A549 (cell line): ENCODE measurements around the gene CERS2. TPM values are rescaled to one million over a fixed set of nuclear protein-coding genes. Genes with fewer than 3 reads are reported as not detected.

Experiments used
- ATAC-seq, 2 experiments: fragments of 200-7000 bp in 1 of 2; fragments of >200 bp in 1 of 2; cut with Nextera tagmentation in 1 of 2; cut with Tn5 transposase in 1 of 2; 3 replicates each; pipeline versions ENCODE4 v1.8.0 to v1.9.1; 2018 to 2020; ENCODE audit warnings: mild to moderate bottlenecking in 1 of 2, moderate library complexity in 1 of 2
- CTCF ChIA-PET: fragments of 300-600 bp; sonication (Branson Sonifier 250); formaldehyde crosslinking; extraction: SDS; loops from one replicate; lab custom pipeline; 2021; ENCODE audit warnings: antibody characterized with exemption, inconsistent platforms; lab: Yijun Ruan, JAX
- POLR2A ChIA-PET: fragments of 350-600 bp; formaldehyde crosslinking; extraction: SDS; loops from one replicate; lab custom pipeline; 2021; ENCODE audit warnings: antibody characterized with exemption, inconsistent platforms; lab: Yijun Ruan, JAX
- DNase-seq, 2 experiments: peaks; one replicate each; pipeline versions ENCODE4 v3.0.0 to v3.0.0-alpha.2; 2011 to 2016; ENCODE audit warnings: low read depth in 1 of 2, low spot score in 1 of 2
- FAIRE-seq: peaks from 2 replicates; lab custom pipeline; 2011; peaks lifted over from hg19 to GRCh38; lab: Jason Lieb, UNC
- H3K27ac ChIP-seq, 2 experiments: fragments of >200 bp; sonication (Bioruptor Twin); formaldehyde crosslinking; 3 replicates each; pipeline ENCODE4 v1.5.1; 2016 to 2017
- H3K4me1 ChIP-seq: fragments of >200 bp; sonication (Bioruptor Twin); formaldehyde crosslinking; 3 replicates; pipeline ENCODE4 v1.6.1; 2016
- H3K4me2 ChIP-seq: fragments of >200 bp; sonication (Bioruptor Twin); formaldehyde crosslinking; 3 replicates; pipeline ENCODE4 v1.6.1; 2016
- H3K4me3 ChIP-seq: fragments of >200 bp; sonication (Bioruptor Twin); formaldehyde crosslinking; 3 replicates; pipeline ENCODE4 v1.5.1; 2016
- H3K9me3 ChIP-seq: fragments of >200 bp; sonication (Bioruptor Twin); formaldehyde crosslinking; 3 replicates; pipeline ENCODE4 v1.6.1; 2016
- CEBPB ChIP-seq, 2 experiments: fragments of >200 bp in 1 of 2; sonication (Bioruptor Twin) in 1 of 2; formaldehyde crosslinking in 1 of 2; IDR thresholded peaks; 2 replicates each; pipeline ENCODE4 v1.6.1; 2012 to 2016
- ESRRA ChIP-seq: fragments of 150-350 bp; IDR thresholded peaks from 2 replicates; pipeline ENCODE4 v1.6.1; 2014; ENCODE audit warnings: mild to moderate bottlenecking, low read length, borderline replicate concordance
- FOSL2 ChIP-seq, 2 experiments: fragments of 450-650 bp in 1 of 2; fragments of >200 bp in 1 of 2; sonication (Bioruptor Twin) in 1 of 2; formaldehyde crosslinking; IDR thresholded peaks; 2 replicates each; pipeline versions ENCODE4 v1.5.0 to v1.6.1; 2016 to 2020; ENCODE audit warnings: mild to moderate bottlenecking in 1 of 2, moderate library complexity in 1 of 2
- FOXS1 ChIP-seq: fragments of 250-450 bp; sonication (Bioruptor Pico); IDR thresholded peaks from 2 replicates; pipeline ENCODE4 v1.5.0; 2020; ENCODE audit warnings: mild to moderate bottlenecking, moderate library complexity
- HOXB13 ChIP-seq: fragments of 250-450 bp; sonication (Bioruptor Pico); IDR thresholded peaks from 2 replicates; pipeline ENCODE4 v1.5.0; 2020; ENCODE audit warnings: low read depth, mild to moderate bottlenecking, moderate library complexity
- KDM5A ChIP-seq: fragments of 200-600 bp; sonication (generic); IDR thresholded peaks from 2 replicates; pipeline ENCODE4 v1.6.1; 2016; ENCODE audit warnings: antibody characterized with exemption, mild to moderate bottlenecking
- MAFK ChIP-seq: fragments of 450-650 bp; IDR thresholded peaks from 2 replicates; pipeline ENCODE4 v1.6.1; 2014; ENCODE audit not compliant: partially characterized antibody
- MYC ChIP-seq: IDR thresholded peaks from 2 replicates; pipeline ENCODE4 v1.6.1; 2012; ENCODE audit warnings: mild to moderate bottlenecking, inconsistent platforms, low read length, improper control_type of control experiment, borderline replicate concordance
- NFE2L2 ChIP-seq: fragments of 150-350 bp; conservative IDR thresholded peaks from 2 replicates; pipeline ENCODE4 v1.6.1; 2014; ENCODE audit warnings: low read length
- NR3C1 ChIP-seq: fragments of >200 bp; sonication (Bioruptor Twin); formaldehyde crosslinking; IDR thresholded peaks from 3 replicates; pipeline ENCODE4 v1.6.1; 2017
- PHF8 ChIP-seq: fragments of 200-600 bp; sonication (generic); IDR thresholded peaks from 2 replicates; pipeline ENCODE4 v1.6.1; 2016; ENCODE audit warnings: low read depth, mild to moderate bottlenecking, antibody characterized with exemption, moderate library complexity, borderline replicate concordance
- POLR2A ChIP-seq: IDR thresholded peaks from 2 replicates; pipeline ENCODE4 v1.6.1; 2012; ENCODE audit warnings: mild to moderate bottlenecking, low read length
- POLR2AphosphoS2 ChIP-seq: conservative IDR thresholded peaks from 2 replicates; pipeline ENCODE4 v1.6.1; 2012; ENCODE audit warnings: low read length, improper control_type of control experiment, inconsistent platforms
- RARB ChIP-seq: fragments of 250-450 bp; sonication (Bioruptor Pico); IDR thresholded peaks from 2 replicates; pipeline ENCODE4 v1.8.0; 2021; ENCODE audit warnings: mild to moderate bottlenecking, moderate library complexity
- TFCP2L1 ChIP-seq: fragments of 250-450 bp; sonication (Bioruptor Pico); IDR thresholded peaks from 2 replicates; pipeline ENCODE4 v1.5.0; 2021; ENCODE audit warnings: mild to moderate bottlenecking
- TP53 ChIP-seq: fragments of 250-450 bp; sonication (Bioruptor Pico); IDR thresholded peaks from 2 replicates; pipeline ENCODE4 v1.5.0; 2021; ENCODE audit warnings: mild to moderate bottlenecking, moderate library complexity
- ZFP36 ChIP-seq: fragments of 450-650 bp; IDR thresholded peaks from 2 replicates; pipeline ENCODE4 v1.6.1; 2014; ENCODE audit warnings: borderline replicate concordance; ENCODE audit not compliant: partially characterized antibody
- ZNF302 ChIP-seq: fragments of 250-450 bp; sonication (Bioruptor Pico); IDR thresholded peaks from 2 replicates; pipeline ENCODE4 v1.9.0; 2021; ENCODE audit warnings: inconsistent platforms, mild to moderate bottlenecking, moderate library complexity
- WGBS: methylation state at CpG from one replicate; pipeline ENCODE4 v1.1.6; 2017; ENCODE audit errors: missing lambda C conversion rate; 5-methylcytosine and 5-hydroxymethylcytosine counted together
- polyA plus RNA-seq, 4 experiments: library from polyadenylated mRNA; depleted of rRNA in 3 of 4; stranded (reverse); fragments of >200 nt; fragmentation: RNase III in 1 of 4; extraction: RNeasy Plus Mini Kit Qiagen cat#74134 plus additional on column Dnase treatment in 1 of 4; gene quantifications; 2 replicates in 3 of 4; 3 replicates in 1 of 4; pipeline ENCODE4 v1.2.3, GENCODE V29; 2011 to 2017
- TF ChIP-seq, protein P1 (sequence below): fragments of >200 bp; sonication (Bioruptor Twin); formaldehyde crosslinking; IDR thresholded peaks from 3 replicates; pipeline ENCODE4 v1.5.1; 2016
- TF ChIP-seq, protein P2 (sequence below): IDR thresholded peaks from 2 replicates; pipeline ENCODE4 v1.6.1; 2012
- TF ChIP-seq, protein P3 (sequence below): IDR thresholded peaks from 2 replicates; pipeline ENCODE4 v1.6.1; 2012
- TF ChIP-seq, protein P4 (sequence below): fragments of 250-450 bp; sonication (Bioruptor Pico); IDR thresholded peaks from 2 replicates; pipeline ENCODE4 v1.5.0; 2021; ENCODE audit warnings: mild to moderate bottlenecking, moderate library complexity, borderline replicate concordance

The CERS2 gene
- polyA plus RNA-seq, 2 of the 4 experiments (the other 2 are of a cell fraction), result 196 to 356 TPM

DNA sequence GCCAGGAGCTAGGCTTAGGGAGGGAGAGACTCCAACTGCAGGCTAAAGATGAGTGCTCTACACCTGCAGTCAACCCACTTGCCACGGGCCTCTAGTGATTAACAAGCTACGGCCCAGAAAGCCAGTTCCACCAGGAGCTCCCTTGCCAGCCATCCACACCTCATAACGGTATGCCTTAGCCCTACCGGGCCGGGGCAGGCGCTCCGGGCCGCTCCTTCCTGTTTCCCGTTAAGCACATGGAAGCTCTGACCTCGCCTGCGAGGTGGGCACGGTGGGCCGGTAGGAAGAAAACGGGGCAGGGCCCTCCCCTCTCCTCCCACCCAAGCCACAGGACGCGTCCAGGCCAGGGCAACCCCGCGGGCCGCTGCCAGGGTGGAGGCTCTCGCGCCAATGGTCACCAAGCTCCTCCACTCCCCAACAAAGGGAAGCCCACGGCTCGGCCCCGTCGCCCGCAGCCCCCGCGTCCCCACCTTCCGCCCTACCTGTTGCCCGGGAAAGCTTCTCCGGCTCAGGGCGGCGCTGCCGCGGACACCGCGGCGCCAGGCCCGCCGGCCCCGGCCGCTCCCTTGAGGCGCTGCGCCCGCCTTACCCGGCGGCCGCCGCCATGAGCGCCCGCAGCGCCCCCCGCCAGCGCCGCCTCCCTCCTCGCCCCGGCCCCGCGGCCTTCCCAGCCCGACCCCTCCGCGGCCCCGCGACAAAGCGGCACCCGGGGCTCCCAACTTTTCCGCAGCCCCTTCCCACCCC lies 627 bp downstream of the CERS2 start:
- DNase-seq (no peak), FAIRE-seq (no peak), ATAC-seq (peak; percentile 5 to 32)
- TF ChIP-seq, protein P1, sequence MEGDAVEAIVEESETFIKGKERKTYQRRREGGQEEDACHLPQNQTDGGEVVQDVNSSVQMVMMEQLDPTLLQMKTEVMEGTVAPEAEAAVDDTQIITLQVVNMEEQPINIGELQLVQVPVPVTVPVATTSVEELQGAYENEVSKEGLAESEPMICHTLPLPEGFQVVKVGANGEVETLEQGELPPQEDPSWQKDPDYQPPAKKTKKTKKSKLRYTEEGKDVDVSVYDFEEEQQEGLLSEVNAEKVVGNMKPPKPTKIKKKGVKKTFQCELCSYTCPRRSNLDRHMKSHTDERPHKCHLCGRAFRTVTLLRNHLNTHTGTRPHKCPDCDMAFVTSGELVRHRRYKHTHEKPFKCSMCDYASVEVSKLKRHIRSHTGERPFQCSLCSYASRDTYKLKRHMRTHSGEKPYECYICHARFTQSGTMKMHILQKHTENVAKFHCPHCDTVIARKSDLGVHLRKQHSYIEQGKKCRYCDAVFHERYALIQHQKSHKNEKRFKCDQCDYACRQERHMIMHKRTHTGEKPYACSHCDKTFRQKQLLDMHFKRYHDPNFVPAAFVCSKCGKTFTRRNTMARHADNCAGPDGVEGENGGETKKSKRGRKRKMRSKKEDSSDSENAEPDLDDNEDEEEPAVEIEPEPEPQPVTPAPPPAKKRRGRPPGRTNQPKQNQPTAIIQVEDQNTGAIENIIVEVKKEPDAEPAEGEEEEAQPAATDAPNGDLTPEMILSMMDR, result peak; percentile 22; the same call in 2 of the 3 replicates
- 0 out of 2 replicates have a peak, but pooled peaks have one; percentile 21 for TF ChIP-seq MYC
- TF ChIP-seq NR3C1, result no peak
- TF ChIP-seq PHF8, result 0 out of 2 replicates have a peak, but pooled peaks have one; percentile 35
- TF ChIP-seq POLR2AphosphoS2, result no peak
- WGBS, result 3% methylated on average over 20 of the region's 67 CpGs
- H3K4me3 ChIP-seq, result peak overlapping the region; percentile 90
- ChIA-PET CTCF (interaction anchor here (1.0 to 26.8 kb wide), 5 partner anchors 9 to 161 kb away, joined by 3 to 586 read pairs (median 8); partner anchors contain the start of genes ANXA9 and MINDY1), POLR2A (interaction anchor here (0.9 kb wide), 1 partner anchor 8 kb away, joined by 3 read pairs; no protein-coding TSS in a partner anchor)
- H3K4me2 ChIP-seq, result peak overlapping the region; percentile 95
- peaks cover 75% of the 10 kb centered on the region for H3K4me1 ChIP-seq
- no peaks in the 10 kb centered on the region for H3K9me3 ChIP-seq
- H3K27ac ChIP-seq, result peak overlapping the region; percentile 98 to 100

DNA sequence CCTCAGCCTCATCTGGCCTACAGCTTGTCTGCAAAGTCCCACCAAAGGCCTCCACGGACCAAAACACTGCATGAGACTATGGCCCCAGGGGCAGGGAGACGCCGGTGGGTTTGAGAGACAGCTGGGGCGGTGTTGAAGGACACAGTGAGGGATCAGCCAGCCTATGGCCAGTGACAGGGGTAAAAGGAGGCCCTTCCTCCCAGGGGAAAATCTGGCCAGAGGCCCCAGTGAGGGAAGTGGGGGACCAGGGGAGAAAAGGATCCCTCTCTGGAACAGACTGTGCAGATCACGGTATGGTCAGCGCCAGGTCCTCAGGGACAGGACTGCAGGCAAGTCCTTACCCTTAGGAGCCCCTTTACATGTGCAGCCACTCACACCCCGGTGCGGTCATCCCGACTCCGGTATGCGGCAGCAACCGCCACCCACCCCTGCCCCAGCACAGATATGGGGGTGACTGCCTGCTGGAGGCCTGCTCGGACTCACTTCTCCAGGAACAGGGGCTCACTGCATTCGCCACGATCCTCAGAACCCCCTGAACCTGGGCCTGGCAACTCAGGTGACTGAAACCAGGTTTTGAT lies 1.3 kb downstream of the CERS2 start:
- POLR2A ChIA-PET, result no interaction called here
- TF ChIP-seq, protein P2, sequence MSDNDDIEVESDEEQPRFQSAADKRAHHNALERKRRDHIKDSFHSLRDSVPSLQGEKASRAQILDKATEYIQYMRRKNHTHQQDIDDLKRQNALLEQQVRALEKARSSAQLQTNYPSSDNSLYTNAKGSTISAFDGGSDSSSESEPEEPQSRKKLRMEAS, result no peak; the same call in 1 of the 2 replicates
- TF ChIP-seq KDM5A, result no peak
- no peak for TF ChIP-seq HOXB13 (CRISPR knock-in tag)
- TF ChIP-seq POLR2A, result no peak
- H3K4me2 ChIP-seq, result peak overlapping the region; percentile 95
- CTCF ChIA-PET, result interaction anchor here (1.0 to 26.8 kb wide), 5 partner anchors 8 to 160 kb away, joined by 3 to 586 read pairs (median 8); partner anchors contain the start of genes ANXA9 and MINDY1
- peak overlapping the region; percentile 98 to 100 for H3K27ac ChIP-seq
- ATAC-seq (peak in 1 of 2 experiments; percentile 3; a peak in 3 of 6 replicates), DNase-seq (no peak), FAIRE-seq (no peak)
- H3K4me1 ChIP-seq, result peaks cover 71% of the 10 kb centered on the region
- WGBS, result 19% methylated on average over 13 of the region's 15 CpGs
- H3K4me3 ChIP-seq, result peak overlapping the region; percentile 90
- no peaks in the 10 kb centered on the region for H3K9me3 ChIP-seq

DNA sequence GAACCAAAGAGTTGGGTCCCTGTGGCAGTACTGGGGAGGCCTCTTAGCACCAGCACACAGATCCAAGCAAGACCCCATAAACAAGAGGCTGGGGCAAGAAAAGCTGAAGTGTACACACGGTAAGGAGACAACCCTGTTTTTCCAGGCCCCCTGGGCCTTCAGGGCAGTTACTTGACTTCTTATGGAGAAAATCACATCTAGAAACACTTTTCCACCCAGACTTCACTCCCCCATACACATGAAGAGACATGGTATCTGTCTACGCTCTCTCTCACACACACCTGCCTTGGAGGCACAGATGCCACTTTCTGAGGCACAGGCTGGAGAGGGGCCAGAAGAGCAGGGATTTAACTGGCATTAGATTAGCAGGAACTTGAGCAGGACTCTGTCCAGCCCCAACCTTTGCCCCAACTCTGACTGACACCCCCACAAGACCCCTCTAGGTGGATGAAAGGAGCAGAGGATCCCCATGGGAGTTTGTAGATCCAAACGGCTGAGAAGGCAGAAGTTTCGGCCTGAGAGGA lies 2.2 kb downstream of the CERS2 start:
- no peak for TF ChIP-seq ESRRA
- no peak for TF ChIP-seq ZFP36
- TF ChIP-seq, protein P3, sequence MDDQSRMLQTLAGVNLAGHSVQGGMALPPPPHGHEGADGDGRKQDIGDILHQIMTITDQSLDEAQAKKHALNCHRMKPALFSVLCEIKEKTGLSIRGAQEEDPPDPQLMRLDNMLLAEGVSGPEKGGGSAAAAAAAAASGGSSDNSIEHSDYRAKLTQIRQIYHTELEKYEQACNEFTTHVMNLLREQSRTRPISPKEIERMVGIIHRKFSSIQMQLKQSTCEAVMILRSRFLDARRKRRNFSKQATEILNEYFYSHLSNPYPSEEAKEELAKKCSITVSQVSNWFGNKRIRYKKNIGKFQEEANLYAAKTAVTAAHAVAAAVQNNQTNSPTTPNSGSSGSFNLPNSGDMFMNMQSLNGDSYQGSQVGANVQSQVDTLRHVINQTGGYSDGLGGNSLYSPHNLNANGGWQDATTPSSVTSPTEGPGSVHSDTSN, result no peak
- TF ChIP-seq MAFK, result no peak
- TF ChIP-seq, protein P4, sequence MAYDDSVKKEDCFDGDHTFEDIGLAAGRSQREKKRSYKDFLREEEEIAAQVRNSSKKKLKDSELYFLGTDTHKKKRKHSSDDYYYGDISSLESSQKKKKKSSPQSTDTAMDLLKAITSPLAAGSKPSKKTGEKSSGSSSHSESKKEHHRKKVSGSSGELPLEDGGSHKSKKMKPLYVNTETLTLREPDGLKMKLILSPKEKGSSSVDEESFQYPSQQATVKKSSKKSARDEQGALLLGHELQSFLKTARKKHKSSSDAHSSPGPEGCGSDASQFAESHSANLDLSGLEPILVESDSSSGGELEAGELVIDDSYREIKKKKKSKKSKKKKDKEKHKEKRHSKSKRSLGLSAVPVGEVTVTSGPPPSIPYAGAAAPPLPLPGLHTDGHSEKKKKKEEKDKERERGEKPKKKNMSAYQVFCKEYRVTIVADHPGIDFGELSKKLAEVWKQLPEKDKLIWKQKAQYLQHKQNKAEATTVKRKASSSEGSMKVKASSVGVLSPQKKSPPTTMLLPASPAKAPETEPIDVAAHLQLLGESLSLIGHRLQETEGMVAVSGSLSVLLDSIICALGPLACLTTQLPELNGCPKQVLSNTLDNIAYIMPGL (CRISPR knock-in tag), result no peak
- TF ChIP-seq TFCP2L1 (CRISPR knock-in tag), result no peak
- no peak for TF ChIP-seq ZNF302 (CRISPR knock-in tag)
- no peak for TF ChIP-seq TP53 (CRISPR knock-in tag)
- no peak for TF ChIP-seq RARB (CRISPR knock-in tag)
- no peak for TF ChIP-seq FOXS1 (CRISPR knock-in tag)
- TF ChIP-seq NR3C1, result no peak
- no peak for TF ChIP-seq CEBPB (IDR thresholded peaks at IDR 0.05)
- no peak for TF ChIP-seq NFE2L2
- no peak for TF ChIP-seq POLR2A
- no peak for TF ChIP-seq FOSL2 (IDR thresholded peaks at IDR 0.05)
- no peak for TF ChIP-seq FOSL2 (CRISPR knock-in tag; IDR thresholded peaks at IDR 0.05)
- no peak for ATAC-seq
- peak overlapping the region; percentile 98 to 100 for H3K27ac ChIP-seq
- DNase-seq, result no peak
- FAIRE-seq, result no peak
- H3K9me3 ChIP-seq, result no peaks in the 10 kb centered on the region
- H3K4me2 ChIP-seq, result peak overlapping the region; percentile 95
- peak overlapping the region; percentile 90 for H3K4me3 ChIP-seq
- POLR2A ChIA-PET, result no interaction called here
- CTCF ChIA-PET, result interaction anchor here (0.6 to 26.8 kb wide), 2 partner anchors 23 to 307 kb away, joined by 3 to 586 read pairs; partner anchors contain the start of gene MINDY1
- 57% methylated on average over 4 of the region's 4 CpGs for WGBS
- H3K4me1 ChIP-seq, result peaks cover 62% of the 10 kb centered on the region
